GM21723 (cell line): ENCODE measurements around the gene NKX6-1.
A peak's percentile ranks its signal among the peaks of the same experiment; 100 is the strongest.

Experiments
- ATAC-seq: cut with Tn5 transposase; IDR thresholded peaks from one replicate; pipeline ENCODE4 v1.9.1; 2021; ENCODE audit warnings: mild to moderate bottlenecking, moderate library complexity; ENCODE audit not compliant: unreplicated experiment

Gene NKX6-1

DNA sequence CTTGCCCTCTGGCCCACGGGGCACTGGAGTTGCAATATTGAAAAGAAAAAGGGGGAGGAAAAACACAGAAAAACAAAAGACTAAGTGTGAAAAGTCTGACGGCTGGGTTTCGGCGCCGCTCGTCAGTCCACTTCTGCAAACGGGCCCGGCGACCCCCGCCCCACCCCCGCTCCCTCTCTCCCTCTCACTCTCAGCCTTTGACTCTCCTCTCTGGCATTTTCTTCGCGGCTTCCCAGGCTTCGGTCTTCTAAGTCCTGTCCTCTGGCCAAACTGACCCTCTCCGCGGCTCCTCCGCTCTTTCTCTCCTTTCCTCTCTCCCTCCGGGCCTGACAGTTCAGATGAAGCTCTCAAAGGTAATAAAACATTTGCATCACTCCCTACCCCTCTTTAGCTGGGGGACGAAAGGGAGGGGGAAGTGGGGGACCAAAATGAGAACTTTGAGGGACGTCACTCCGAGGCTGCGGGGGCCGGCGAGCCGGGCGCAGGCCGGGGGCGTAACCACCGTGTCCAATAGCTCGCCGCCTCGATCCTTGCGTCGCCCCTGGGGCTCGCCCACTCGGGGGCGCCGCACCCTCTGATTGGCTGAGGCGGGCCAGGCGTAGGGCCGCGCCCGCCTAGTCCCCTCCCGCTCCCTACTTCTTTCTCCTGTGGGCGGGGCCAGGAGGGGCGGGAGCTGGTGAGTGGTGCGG lies at the start of gene NKX6-1:
Gene NKX6-1 (minus strand): TSS at position 358 of the 689 bp plus-strand sequence. CDS start 1,064 bp downstream, outside the sequence.
- no peak for ATAC-seq

DNA sequence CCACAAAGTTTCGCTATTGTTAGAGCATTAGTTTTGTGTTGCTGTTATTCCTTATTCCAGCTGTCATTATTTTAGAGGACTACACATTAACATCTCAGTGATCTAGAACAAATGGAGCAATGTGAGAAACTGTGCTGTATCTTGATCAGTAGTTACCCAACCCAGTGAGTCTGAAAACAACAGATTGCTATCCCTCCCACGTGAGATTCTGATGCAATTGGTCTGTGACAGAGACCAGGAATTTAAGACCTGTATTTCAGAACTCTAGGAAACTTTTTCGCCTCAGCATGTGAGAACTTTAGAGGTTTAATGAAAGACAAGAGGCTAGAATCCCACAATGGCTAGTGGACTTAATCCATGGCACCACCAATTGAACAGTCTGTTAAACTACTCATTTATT lies 48.1 kb upstream of the NKX6-1 start:
- no peak for ATAC-seq

DNA sequence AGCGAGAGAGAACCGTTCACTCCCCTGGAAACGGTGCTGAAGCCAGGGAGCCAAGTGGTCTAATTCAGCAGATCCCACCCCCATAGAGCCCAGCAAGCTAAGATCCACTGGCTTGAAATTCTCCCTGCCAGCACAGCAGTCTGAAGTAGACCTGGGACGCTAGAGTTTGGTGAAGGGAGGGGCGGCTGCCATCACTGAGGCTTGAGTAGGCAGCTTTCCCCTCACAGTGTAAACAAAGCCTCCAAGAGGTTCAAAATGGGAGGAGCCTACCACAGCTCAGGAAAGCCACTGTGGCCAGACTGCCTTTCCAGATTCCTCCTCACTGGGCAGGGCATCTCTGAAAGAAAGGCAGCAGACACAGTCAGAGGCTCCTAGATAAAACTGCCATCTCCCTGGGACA lies 46.0 kb upstream of the NKX6-1 start:
- no peak for ATAC-seq

DNA sequence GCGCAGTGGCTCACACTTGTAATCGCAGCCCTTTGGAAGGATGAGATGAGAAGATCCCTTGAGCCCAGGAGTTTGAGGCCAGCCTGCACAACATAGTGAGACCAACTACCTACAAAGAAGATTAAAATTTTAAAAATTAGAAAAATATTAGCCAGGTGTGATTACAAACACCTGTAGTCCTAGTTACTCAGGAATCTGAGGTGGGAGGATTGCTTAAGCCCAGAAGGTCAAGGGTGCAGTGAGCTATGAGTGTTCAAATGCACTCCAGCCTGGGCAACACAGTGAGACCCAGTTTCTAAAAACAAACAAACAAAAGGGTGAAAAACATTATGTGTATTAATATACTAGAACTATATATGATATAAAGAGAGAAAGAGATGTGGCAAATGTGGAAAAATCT lies 36.8 kb upstream of the NKX6-1 start:
- no peak for ATAC-seq

DNA sequence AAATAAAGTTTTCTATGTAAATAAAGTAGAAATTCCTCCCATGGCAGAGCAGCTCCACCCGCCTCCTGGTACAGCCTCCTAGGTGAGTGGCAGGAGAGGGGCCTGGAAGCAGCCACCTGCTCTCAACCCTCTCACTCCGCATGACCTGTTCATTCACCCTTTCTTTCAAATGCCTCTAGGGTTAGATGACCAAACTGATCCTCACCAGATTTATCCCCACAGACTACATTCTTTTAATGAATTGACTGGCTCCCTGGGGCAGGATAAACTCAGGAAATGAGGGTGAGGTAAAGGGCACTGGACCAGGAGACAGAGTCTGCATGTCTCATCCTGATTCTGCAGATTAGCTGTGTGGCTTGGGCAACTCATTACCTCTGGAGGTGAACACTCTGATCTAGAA lies 32.6 kb upstream of the NKX6-1 start:
- ATAC-seq, result no peak

DNA sequence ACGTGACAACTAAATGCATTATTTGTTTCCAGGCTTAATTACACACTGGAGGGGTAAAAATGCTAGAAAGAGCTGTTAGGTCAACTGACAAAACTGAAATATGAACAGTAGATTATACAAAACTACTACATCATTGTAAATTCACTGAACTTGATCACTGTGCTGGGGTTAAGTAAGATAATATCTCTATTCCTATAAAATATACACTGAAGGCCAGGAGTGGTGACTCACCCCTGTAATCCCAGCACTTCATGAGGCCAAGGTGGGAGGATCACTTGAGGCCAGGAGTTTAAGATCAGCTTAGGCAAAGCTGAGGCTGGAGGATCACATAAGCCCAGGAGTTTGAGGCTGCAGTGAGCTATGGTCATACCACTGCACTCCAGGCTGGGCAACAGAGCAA lies 31.8 kb upstream of the NKX6-1 start:
- no peak for ATAC-seq

DNA sequence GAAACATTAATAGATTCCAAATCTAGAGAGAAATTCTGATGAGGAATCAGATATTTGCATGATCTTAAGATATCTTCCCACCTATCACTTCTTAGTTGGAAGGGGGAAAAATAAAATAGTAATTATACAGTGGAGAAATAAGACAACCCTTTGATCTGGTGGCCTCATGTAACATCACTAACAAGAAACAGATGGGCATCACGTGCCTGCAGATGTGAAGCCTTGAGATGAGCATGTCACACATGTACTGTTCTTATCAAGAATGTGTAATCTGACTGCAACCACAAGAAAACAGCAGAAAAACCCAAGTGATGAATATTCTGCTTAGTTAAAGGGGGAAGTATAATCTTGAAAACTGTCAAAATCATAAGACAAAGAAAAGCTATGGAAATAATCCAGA lies 31.4 kb upstream of the NKX6-1 start:
- no peak for ATAC-seq

DNA sequence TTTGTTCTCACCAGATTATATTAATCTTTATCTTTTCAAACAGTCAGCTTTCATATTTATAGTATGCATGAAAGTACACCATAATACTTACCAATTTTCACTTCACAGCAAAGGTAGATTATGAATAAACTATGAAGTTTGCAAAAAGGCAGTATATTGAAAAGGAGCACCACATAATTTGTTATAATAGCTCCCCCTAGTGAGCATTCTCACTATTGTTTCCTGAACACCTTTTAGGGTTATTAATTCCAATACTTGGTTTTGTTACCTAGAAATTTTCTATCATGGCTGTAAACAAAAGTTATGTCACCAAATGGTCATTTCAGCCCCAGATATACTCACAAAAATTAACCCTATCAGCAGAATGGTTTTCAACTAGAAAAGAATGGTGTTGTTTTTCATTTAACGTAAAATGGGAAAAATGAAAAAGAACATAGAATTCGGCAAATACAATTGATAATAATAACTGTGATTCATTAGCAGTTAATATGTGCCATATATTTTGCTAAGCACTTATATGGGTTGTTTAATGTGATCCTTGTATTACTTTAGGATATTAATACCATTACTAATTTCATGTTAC lies 30.2 kb upstream of the NKX6-1 start:
- ATAC-seq, result peak; percentile 60

DNA sequence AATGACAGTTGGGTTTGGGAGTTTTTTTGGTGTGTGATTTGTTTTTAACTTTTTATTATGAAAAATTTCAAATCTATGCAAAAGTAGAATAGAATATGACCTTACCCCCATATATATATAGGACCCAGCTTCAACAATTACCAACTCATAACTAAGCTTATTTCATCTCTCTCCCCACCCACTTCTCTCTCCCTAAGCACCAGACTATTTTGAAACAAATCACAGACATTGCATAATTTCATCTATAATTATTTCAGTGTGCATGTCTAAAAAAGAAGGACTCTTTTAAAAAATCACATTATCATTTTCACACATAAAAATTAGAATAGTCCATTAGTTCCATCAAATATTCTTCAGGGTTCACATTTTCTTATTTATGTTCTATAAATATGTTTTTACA lies 28.3 kb upstream of the NKX6-1 start:
- ATAC-seq, result no peak

DNA sequence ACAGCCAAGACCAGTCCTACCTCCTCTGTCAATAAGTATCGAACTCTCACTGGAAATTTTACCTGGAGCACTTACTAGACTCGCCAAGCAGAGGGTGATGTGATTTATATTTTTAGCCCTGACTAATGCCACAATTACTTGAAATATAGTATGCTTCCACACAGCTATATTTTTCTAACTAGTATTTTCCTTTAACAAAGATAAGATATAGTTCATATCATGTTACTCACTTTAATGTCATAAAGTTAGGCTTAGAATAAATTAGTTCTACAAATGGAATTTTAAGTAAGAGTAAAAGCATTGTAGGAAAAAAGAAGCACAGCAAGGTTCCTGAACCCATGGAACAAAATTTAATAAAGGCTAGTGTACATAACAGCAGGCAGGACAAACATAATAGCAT lies 16.0 kb upstream of the NKX6-1 start:
- ATAC-seq, result no peak

DNA sequence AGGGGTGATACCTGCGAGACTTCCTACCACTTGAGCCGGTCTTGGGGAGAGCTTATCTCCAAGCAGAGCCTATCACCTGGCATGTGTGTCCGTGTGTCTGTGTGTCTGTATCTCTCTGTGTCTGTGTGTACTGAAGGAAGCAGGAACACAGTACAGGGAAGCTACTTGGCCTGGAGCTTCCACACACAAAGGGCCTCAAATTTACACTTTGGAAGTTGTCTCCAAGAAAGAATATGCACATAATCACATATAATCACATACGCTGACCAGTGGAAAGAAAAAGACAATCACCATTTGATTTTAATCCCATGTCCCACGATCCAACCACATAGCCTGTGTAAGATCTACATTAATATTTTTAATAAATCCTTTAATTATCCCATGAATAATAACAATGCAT lies 13.2 kb upstream of the NKX6-1 start:
- ATAC-seq, result no peak

DNA sequence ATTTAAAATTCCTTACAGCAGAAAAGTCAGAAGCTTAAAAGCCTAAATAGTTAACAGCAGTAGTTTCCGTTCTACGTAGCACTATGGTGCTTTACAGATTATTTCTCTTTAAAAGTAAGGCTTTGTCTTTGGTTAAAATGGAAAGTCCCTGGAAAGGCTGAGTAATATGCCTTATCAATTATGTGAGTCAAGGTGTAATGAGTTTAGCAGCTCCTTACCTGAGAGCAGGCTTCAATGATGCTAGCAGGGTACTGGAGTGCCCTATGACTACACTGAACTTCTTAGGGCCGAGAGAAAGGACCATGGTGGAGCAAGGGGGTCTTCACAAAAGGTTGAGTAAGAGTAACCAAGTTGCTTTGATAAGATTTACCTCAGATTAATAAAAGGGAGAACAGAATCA lies 12.6 kb upstream of the NKX6-1 start:
- no peak for ATAC-seq

DNA sequence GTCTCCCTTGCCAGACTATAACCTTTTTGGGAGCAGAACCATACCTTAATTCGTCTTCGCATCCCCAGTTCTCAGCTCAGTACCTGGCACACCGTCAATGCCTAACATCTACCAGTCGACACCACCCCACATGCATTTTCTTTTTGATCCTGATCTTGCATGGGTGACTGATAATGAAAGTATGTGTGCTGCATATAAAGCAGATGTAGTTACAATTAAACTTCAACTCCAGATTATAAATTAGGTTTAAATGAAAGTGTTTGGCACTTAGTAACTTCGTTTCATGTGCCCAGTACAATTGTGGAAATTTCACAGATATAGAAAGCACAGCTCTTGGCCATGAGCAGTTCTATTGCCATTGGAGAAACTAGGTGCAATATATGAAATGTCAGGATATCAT lies 8.8 kb upstream of the NKX6-1 start:
- no peak for ATAC-seq

DNA sequence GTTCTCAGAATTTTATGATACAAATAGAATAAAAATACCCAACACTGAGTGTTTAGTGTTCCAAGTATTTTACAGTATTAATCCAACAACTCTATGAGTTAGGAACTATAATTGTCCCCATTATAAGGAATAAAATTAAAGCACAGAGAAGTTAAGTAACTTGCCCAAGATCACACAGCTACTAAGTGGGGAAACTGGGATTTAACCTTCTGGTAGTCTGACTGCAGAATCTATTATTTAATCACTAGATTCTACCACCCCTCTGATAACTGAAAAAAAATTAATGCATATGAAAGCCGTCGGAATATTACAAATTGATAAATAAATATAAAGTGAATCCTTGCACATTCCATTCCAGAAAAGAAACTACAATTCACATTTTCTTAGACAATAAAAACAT lies 5.7 kb upstream of the NKX6-1 start:
- ATAC-seq, result no peak

DNA sequence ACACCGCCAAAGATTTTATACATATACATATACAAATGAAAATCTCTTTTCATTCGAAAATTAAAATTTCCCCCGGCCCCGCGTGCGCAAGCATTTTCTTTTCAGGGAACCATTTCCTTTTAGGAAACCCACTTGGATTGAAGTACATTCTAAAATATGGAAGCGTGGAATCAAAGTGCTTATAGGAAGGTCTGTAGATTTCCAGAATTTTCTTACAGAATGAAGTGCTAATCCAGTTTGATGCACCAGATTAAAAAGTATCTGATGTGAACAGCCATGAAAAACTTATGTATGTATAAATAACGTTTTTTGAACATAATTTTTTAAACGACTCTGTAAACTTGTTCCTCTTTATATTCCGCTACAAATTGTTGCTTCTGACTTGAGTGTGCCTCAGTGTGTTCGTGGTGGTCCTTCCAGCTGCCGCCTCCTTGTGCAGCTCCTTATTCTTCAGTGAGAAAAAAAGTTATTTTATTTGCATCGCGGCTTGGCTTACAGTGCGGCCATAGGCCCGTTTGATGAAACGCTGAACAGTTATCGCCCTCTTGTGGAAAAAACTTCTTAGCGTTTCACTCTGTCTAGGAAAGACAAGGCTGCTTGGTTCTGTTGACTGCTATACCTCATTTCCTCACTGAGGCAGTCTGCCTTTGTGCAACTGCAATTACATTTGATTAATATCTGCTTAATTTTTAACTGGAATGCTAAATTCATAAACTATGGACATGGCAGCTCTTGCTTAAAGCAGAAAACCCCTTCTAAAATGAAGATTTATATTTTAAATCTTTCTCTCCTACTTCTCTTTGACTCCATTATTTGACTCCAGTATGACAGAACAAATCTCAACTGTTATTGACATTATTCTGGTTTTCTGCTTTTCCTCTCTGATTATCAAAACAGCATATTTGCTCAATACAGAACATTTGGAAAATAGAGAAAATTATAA lies 4.7 kb upstream of the NKX6-1 start:
- peak; percentile 70 for ATAC-seq

DNA sequence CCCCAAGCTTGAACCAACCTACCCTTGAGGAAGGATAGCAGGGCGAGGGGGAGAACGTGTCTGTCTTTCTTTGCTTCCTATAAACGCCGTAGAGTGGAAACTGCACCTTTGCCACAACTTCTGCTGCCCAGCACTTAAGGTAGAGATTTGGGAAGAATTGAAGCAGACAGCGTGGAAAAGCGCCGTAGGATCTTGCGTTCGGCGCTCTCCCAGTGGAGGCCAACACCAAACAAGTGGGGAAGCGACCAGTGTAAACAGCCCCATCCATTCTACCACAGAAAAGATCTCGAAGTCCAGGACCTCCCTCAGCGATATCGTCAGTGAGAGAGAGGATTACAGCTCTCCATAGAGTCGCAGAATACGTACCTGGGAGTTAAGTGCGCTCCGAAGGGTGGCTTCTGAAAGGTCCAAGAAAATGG lies 3.9 kb upstream of the NKX6-1 start:
- no peak for ATAC-seq

DNA sequence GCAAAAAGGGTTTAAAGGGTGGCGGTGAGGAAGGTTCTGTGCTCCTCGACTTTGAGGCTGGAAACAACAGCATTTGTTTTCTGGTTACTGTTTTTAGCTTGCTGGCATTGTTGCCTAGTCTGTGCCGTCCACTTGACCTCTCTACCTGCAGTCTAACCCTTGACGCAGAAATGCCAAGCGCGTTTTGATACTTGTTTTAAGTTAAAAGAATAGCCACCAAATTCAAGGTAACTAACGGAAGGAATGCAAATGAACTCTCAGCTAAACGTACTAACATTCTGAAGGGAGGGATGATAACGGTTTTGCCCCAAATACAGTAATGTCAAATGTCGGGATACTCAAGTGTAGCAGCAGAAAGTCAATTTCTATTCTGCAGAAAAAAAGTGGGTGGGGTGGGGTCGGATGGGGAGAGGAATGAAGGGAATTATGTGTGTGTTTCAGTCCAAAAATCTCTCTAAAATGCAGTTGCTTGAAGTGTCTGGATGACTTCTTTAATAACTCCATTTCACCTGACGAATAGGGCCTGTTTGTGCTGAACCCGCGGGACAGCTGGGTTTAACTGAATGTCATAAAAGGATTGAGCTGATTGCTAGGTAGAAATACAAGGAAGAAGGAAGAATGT lies 3.4 kb upstream of the NKX6-1 start:
- ATAC-seq, result no peak

DNA sequence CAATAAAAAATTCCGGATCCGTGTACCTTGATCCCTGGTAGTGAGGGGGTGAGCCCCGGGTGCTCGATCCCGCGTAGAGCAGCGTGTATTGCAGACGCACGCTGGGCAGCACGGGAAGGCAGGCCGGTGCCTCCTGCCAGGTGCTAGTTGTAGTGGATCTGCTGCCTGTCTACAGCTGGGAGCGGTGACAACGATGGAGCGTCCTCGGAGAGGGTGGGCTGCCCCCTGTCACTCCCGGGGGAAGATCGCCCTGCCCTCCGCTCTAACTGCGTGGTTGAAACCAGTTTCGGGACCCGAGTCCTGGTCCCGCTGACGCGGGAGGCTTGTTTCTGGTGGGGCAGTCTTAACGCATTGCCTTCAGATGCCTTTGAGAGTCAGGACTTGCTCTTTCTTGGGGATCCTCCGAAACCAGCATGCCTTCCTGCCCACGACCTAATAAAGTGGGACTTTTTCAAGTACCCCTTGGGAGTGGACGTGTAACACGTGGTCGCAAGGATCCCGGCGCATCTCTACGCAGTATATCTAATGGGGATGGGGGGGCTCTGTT lies 2.7 kb upstream of the NKX6-1 start:
- no peak for ATAC-seq

DNA sequence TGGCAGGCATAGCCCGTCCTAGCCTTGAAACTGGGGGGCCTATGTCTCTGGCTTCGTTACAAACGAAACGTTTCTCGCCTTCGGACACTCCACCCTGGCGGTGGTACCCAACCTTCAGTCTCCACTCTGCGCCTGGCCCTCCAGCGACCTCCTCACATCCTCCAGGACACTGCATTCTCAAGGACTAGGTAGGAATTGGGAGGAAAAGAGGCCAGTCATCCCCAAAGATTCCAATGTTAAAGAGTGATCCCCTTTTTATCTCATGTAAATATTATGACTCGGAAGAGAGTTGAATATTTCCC lies 2.1 kb upstream of the NKX6-1 start:
- no peak for ATAC-seq

DNA sequence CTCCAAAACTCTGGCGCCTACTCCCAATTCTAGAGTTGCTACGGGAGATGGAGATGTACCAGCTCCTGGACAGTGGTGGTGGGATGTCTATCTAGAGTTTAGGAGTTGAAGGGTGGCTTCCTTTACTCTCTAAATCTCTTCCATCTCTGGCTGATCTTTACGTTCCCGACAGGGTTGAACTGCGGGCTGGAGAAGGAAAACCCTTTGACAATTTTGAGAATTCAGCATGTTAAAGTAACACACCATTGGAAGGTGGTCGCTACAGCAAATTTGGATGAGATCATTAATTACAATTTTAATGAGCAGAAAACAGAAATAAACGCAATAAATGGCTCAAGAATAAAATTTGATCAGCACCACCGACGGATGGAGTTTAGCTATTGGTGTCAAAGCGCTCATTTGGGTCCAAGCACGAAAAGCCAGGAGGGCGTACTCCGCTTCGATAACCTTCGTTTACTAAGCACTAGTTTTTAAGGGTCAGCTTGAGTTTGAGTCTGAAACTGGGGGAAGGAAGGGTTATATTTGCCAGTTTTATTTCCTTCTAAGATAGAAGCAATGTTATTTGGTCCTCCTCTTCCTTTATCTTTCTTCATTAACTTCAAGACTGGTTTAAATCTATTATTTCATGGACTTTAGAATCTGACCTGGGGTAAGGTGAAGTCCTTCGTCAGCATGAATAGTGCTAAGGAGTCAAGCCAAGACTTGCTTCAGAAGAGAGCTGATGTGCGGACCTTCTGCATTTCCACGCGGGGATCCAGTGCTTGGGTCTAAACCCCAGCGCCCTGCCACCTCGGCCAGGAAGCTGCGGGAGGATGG lies 1.5 kb upstream of the NKX6-1 start:
- ATAC-seq, result no peak

DNA sequence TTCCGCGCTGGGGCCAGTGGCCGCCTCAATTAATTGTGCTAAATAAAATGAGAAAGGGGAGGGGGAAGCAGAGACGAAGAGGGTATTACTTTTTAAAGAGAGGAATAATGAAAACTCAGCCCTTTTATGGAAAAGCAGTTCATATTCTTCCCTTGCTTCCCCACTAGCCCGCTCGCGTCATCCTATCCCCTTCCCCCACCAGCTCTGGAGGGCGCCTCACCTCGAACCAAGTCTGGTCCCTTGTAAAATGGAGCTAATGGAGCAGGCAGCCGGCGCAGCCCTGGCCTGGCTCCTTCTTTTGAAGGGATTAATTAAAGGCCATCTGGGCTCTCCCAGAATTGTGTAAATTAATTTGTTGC lies 511 bp upstream of the NKX6-1 start:
- no peak for ATAC-seq
